Brain microvascular endothelial cell (primary cell): ENCODE data around the gene MS4A6E.
A peak's percentile ranks its signal among the peaks of the same experiment; 100 is the strongest.
"Not testable (repeated sequence)": the region's sequence is repeated elsewhere in the genome, so short reads cannot be mapped to it uniquely, and the experiment has no call there.

Experiments
- DNase-seq: peaks from one replicate; pipeline ENCODE4 v3.0.0-alpha.2; 2020
- H3K27ac ChIP-seq: fragments of 250-450 bp; sonication (Bioruptor Pico); 2 replicates; pipeline ENCODE4 v1.5.1; 2020; ENCODE audit warnings: mild to moderate bottlenecking, moderate library complexity
- H3K27me3 ChIP-seq: fragments of 250-450 bp; sonication (Bioruptor Pico); replicated peaks from 2 replicates; pipeline ENCODE4 v1.5.1; 2020; ENCODE audit warnings: mild to moderate bottlenecking
- H3K36me3 ChIP-seq: fragments of 250-450 bp; sonication (Bioruptor Pico); replicated peaks from 2 replicates; pipeline ENCODE4 v1.5.1; 2020; ENCODE audit warnings: mild to moderate bottlenecking
- H3K4me3 ChIP-seq: 2 replicates; pipeline ENCODE4 v1.5.1; 2011; ENCODE audit warnings: low read depth, mild to moderate bottlenecking, control low read depth, low read length, moderate library complexity
- in situ Hi-C: cut with HindIII; loops from 2 replicates; pipeline ENCODE4 v1.10.0; 2017; ENCODE audit warnings: low sequenced_read_pairs, low pct_ligation_motif_present
- TF ChIP-seq, protein P1 (sequence below): IDR thresholded peaks from 2 replicates; pipeline ENCODE4 v1.5.1; 2011; ENCODE audit warnings: low read depth, mild to moderate bottlenecking, moderate library complexity, low read length, control low read depth, inconsistent platforms; ENCODE audit errors: missing control alignments

The MS4A6E gene, protein sequence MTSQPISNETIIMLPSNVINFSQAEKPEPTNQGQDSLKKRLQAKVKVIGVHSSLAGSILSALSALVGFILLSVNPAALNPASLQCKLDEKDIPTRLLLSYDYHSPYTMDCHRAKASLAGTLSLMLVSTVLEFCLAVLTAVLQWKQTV

DNA sequence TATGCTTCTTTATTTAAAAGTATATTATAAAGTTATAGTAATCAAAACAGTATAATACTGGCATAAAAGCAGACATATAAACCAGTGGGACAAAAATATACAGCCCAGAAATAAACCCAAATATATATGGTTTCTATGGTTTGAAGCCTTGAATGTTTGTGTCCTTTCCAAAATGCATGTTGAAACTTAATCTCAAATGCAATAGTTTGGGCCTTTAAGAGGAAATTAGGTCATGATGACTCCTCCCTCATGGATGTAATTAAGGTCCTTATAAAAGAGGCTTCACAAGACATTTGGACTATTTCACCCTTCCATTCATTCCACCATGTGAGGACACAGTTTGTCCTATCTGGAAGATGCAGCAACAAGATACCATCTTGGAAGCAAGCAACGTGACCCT is at the start of gene MS4A6E:
TSS of gene MS4A6E (plus strand) at position 301 of the 400 bp plus-strand sequence. CDS start 7,641 bp downstream, outside the sequence.
- in situ Hi-C loops: no loop called here

DNA sequence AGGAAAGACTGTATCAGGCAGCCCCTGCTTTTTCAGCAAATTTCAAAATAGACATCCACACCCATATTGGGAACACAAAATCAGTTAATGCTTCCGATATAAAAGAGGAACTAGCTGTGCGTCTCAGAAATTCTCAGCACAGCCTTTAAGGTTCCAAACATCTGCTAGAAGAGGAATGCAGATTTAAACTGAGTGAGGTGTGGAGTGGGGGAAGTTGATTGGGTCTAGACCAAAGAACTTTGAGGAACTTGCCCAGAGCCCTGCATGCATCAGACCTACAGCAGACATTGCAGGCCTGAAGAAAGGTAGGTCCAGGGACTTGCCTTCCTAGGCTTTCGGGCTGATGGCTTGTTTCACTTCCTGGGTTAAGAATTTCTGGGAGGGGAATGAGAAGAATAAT is 46.6 kb upstream of the MS4A6E start, which contains the start of gene MS4A4A:
TSS of gene MS4A4A (plus strand) at position 255 of the 400 bp plus-strand sequence. CDS start at position 265, 10 bp downstream.
- TF ChIP-seq, protein P1, sequence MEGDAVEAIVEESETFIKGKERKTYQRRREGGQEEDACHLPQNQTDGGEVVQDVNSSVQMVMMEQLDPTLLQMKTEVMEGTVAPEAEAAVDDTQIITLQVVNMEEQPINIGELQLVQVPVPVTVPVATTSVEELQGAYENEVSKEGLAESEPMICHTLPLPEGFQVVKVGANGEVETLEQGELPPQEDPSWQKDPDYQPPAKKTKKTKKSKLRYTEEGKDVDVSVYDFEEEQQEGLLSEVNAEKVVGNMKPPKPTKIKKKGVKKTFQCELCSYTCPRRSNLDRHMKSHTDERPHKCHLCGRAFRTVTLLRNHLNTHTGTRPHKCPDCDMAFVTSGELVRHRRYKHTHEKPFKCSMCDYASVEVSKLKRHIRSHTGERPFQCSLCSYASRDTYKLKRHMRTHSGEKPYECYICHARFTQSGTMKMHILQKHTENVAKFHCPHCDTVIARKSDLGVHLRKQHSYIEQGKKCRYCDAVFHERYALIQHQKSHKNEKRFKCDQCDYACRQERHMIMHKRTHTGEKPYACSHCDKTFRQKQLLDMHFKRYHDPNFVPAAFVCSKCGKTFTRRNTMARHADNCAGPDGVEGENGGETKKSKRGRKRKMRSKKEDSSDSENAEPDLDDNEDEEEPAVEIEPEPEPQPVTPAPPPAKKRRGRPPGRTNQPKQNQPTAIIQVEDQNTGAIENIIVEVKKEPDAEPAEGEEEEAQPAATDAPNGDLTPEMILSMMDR: no peak
- no peak for DNase-seq
- in situ Hi-C loops: no loop called here
- Histone ChIP-seq H3K4me3 (no peak within 1 kb of the TSS), H3K27me3 (no peaks in the 10 kb centered on the region), H3K27ac (no peak within 1 kb of the TSS), H3K36me3 (no peaks in the 10 kb centered on the region)

More for the DNA sequence above, at the start of gene MS4A6E:
- H3K4me3 ChIP-seq: no peak within 1 kb of the TSS
- H3K27me3 ChIP-seq: no peaks in the 10 kb centered on the region
- TF ChIP-seq, protein P1: no peak
- no peak for DNase-seq
- no peaks in the 10 kb centered on the region for H3K36me3 ChIP-seq
- no peak within 1 kb of the TSS for H3K27ac ChIP-seq

DNA sequence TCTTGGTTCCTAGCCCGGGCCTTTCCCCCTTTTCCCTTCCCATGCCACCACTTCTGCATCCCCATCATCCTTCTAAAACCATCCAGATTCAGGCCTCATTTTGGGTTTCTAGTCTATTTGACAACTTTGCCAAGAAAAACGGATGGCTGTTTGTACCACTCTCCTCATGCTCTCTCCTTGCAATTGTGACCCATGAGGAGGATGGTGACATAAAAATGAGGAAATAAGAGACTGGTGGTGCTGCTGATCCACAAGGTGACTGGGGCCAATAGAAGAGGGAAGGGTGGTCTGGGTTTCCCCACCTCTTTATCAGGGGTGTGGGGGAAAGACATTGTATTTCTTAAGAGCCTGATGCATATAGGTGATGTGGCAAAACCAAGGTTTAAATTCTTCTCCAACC is 45.6 kb upstream of the MS4A6E start:
- H3K36me3 ChIP-seq: no peaks in the 10 kb centered on the region
- no peak overlapping the region for H3K4me3 ChIP-seq
- DNase-seq: no peak
- in situ Hi-C loops: no loop called here
- H3K27ac ChIP-seq: no peak overlapping the region
- TF ChIP-seq, protein P1: no peak
- H3K27me3 ChIP-seq: no peaks in the 10 kb centered on the region

DNA sequence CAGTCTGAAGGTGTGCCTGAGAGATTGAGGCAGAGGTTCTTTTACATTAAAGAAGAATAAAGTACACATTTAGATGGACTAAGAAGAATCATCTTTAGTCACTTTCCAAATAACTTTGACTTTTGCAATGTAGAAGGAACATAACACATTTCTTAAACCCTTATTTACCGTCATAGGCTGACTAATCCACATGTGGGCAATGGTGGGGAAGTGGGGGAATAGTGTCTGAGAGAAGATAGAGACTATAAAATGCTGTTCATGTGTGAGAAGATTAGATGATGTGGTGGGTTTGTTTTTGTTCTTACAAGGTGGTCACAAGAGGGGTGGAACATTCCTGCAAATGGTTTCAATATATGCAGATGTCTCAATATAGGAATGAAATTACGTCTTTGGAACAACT is 44.8 kb upstream of the MS4A6E start:
- no peaks in the 10 kb centered on the region for H3K27me3 ChIP-seq
- H3K36me3 ChIP-seq: no peaks in the 10 kb centered on the region
- DNase-seq: no peak
- TF ChIP-seq, protein P1: no peak
- H3K27ac ChIP-seq: peak overlapping the region; percentile 18
- in situ Hi-C loops: no loop called here
- H3K4me3 ChIP-seq: no peak overlapping the region

DNA sequence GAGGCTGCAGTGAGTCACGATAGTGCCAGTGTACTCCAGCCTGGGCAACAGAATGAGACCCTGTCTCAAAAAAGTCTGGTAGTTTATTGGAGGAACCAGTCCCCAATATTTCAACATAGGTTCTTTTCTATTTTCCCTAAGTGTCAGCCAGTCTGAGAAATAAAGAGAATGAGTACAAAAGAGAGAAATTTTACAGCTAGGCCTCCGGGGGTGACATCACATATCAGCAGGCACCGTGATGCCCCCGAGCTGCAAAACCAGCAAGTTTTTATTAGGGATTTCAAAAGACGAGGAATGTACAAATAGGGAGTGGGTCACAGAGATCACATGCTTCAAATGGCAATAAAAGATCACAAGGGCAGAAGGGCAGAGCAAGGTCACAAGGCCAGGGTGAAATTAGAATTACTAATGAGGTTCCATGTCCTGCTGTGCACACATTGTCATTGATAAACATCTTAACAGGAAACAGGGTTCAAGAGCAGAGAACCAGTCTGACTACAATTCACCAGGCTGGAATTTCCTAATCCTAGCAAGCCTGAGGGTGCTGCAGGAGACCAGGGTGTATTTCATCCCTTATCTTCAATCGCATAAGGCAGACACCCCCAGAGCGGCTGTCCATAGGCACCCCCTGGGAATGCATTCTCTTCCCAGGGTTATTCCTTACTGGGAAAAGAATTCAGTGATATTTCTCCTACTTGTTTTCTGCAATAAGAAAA is 41.5 kb upstream of the MS4A6E start:
- DNase-seq, H3K27ac ChIP-seq, in situ Hi-C loops, H3K4me3 ChIP-seq, H3K27me3 ChIP-seq, H3K36me3 ChIP-seq: not testable (repeated sequence)

DNA sequence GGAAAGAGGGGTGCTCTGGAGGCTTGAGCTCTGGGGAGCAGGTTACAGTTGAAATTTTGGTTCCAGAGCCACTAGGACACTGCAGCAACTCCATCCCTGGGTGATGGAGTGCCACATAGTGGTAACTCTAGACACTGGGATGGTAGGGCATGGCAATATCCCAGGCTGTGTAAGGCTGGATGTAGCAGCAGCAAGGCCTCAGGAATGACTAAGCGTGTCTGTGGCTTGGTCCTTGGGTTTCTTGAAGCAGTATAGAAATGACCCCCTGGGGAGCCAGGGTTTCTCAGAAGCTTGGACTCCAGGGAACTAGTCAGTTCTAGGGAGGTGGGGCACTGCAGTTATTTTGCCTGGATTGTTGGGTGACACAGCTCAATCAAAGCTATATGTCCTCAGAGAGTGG is 38.5 kb upstream of the MS4A6E start:
- no peaks in the 10 kb centered on the region for H3K36me3 ChIP-seq
- in situ Hi-C loops: no loop called here
- peak; percentile 72 for DNase-seq
- no peaks in the 10 kb centered on the region for H3K27me3 ChIP-seq
- TF ChIP-seq, protein P1: no peak
- H3K27ac ChIP-seq: no peak overlapping the region
- H3K4me3 ChIP-seq: no peak overlapping the region
